BE2C (cell line): ENCODE data around the gene FRG2B. TPM values are rescaled to one million over a fixed set of nuclear protein-coding genes. Genes with fewer than 3 reads are reported as not detected.
"Not testable (repeated sequence)": the region's sequence is repeated elsewhere in the genome, so short reads cannot be mapped to it uniquely, and the experiment has no call there.

Experiments used
- DNase-seq: peaks from one replicate; pipeline ENCODE4 v3.0.0-alpha.2; 2020
- H3K27me3 ChIP-seq: fragments of 250-450 bp; sonication (Bioruptor Pico); 2 replicates; pipeline ENCODE4 v1.5.1; 2020; ENCODE audit warnings: mild to moderate bottlenecking
- H3K36me3 ChIP-seq: fragments of 250-450 bp; sonication (Bioruptor Pico); 2 replicates; pipeline ENCODE4 v1.5.1; 2020; ENCODE audit warnings: mild to moderate bottlenecking
- H3K4me1 ChIP-seq: fragments of 250-450 bp; sonication (Bioruptor Pico); 2 replicates; pipeline ENCODE4 v1.5.1; 2020
- H3K4me3 ChIP-seq: 2 replicates; pipeline ENCODE4 v1.5.1; 2011; ENCODE audit warnings: low read depth, low read length
- H3K9me3 ChIP-seq: fragments of 250-450 bp; sonication (Bioruptor Pico); 2 replicates; pipeline ENCODE4 v1.5.1; 2020
- polyA plus RNA-seq: library from polyadenylated mRNA; unstranded; fragments of >200 nt; gene quantifications from one replicate; pipeline ENCODE4 v1.2.1, GENCODE V29; 2012; ENCODE audit warnings: low read depth, missing spikeins; ENCODE audit not compliant: insufficient read length, insufficient read depth

The FRG2B gene
- not detected for polyA plus RNA-seq

- not testable (repeated sequence) for DNase-seq, H3K9me3 ChIP-seq, H3K4me1 ChIP-seq, H3K27me3 ChIP-seq, H3K4me3 ChIP-seq, H3K36me3 ChIP-seq
These were observed at the start of gene FRG2B for GRCh38 chr10:133626695-133627094. Gene FRG2B (minus strand): TSS chr10:133626795. CDS start chr10:133626742, 53 bp downstream.

GRCh38 chr10:133667446-133667845, 40.9 kb upstream of the FRG2B start:
- H3K4me1 ChIP-seq, H3K4me3 ChIP-seq, H3K27me3 ChIP-seq, DNase-seq, H3K9me3 ChIP-seq, H3K36me3 ChIP-seq: not testable (repeated sequence)

- not testable (repeated sequence) for H3K4me3 ChIP-seq, H3K27me3 ChIP-seq, H3K36me3 ChIP-seq, H3K4me1 ChIP-seq, DNase-seq, H3K9me3 ChIP-seq
These were observed 37.1 kb upstream of the FRG2B start for GRCh38 chr10:133663544-133664160.

- H3K4me3 ChIP-seq, H3K36me3 ChIP-seq, DNase-seq, H3K9me3 ChIP-seq, H3K4me1 ChIP-seq, H3K27me3 ChIP-seq: not testable (repeated sequence)
These were observed 34.5 kb upstream of the FRG2B start for GRCh38 chr10:133661122-133661521.

- not testable (repeated sequence) for H3K27me3 ChIP-seq, H3K36me3 ChIP-seq, H3K4me3 ChIP-seq, DNase-seq, H3K9me3 ChIP-seq, H3K4me1 ChIP-seq
These were observed 33.9 kb upstream of the FRG2B start for GRCh38 chr10:133660516-133660915.

GRCh38 chr10:133657276-133657675, 30.7 kb upstream of the FRG2B start:
- not testable (repeated sequence) for H3K36me3 ChIP-seq, H3K4me1 ChIP-seq, H3K27me3 ChIP-seq, H3K9me3 ChIP-seq, DNase-seq, H3K4me3 ChIP-seq

GRCh38 chr10:133648872-133649455, 22.4 kb upstream of the FRG2B start:
- H3K4me1 ChIP-seq, H3K27me3 ChIP-seq, H3K36me3 ChIP-seq, H3K9me3 ChIP-seq: not testable (repeated sequence)
- H3K4me3 ChIP-seq = peak overlapping the region; percentile 31; the same call in 1 of the 2 replicates
- peak; percentile 56 for DNase-seq

- not testable (repeated sequence) for DNase-seq, H3K36me3 ChIP-seq, H3K9me3 ChIP-seq, H3K4me3 ChIP-seq, H3K27me3 ChIP-seq, H3K4me1 ChIP-seq
These were observed 20.6 kb upstream of the FRG2B start for GRCh38 chr10:133647075-133647748.

GRCh38 chr10:133637846-133638235, 11.2 kb upstream of the FRG2B start:
- peak overlapping the region; percentile 35; the same call in 1 of the 2 replicates for H3K4me3 ChIP-seq
- not testable (repeated sequence) for H3K4me1 ChIP-seq

GRCh38 chr10:133637202-133637845, 10.7 kb upstream of the FRG2B start:
- not testable (repeated sequence) for H3K36me3 ChIP-seq, H3K4me1 ChIP-seq, DNase-seq, H3K27me3 ChIP-seq, H3K9me3 ChIP-seq
- H3K4me3 ChIP-seq = peak overlapping the region; percentile 35; the same call in 1 of the 2 replicates

More at GRCh38 chr10:133637846-133638235, 11.2 kb upstream of the FRG2B start:
- H3K36me3 ChIP-seq, H3K9me3 ChIP-seq, DNase-seq, H3K27me3 ChIP-seq: not testable (repeated sequence)

GRCh38 chr10:133630723-133631249, 4.2 kb upstream of the FRG2B start:
- not testable (repeated sequence) for H3K27me3 ChIP-seq, H3K9me3 ChIP-seq, H3K4me3 ChIP-seq, H3K36me3 ChIP-seq, DNase-seq, H3K4me1 ChIP-seq

- not testable (repeated sequence) for H3K27me3 ChIP-seq, H3K4me1 ChIP-seq
These were observed 4.1 kb downstream of the FRG2B start for GRCh38 chr10:133622544-133622943.

More at GRCh38 chr10:133622544-133622943, 4.1 kb downstream of the FRG2B start:
- H3K9me3 ChIP-seq, H3K36me3 ChIP-seq, H3K4me3 ChIP-seq, DNase-seq: not testable (repeated sequence)
